ENCODE measurements around the gene ADAMTS3.

Gene ADAMTS3

DNA sequence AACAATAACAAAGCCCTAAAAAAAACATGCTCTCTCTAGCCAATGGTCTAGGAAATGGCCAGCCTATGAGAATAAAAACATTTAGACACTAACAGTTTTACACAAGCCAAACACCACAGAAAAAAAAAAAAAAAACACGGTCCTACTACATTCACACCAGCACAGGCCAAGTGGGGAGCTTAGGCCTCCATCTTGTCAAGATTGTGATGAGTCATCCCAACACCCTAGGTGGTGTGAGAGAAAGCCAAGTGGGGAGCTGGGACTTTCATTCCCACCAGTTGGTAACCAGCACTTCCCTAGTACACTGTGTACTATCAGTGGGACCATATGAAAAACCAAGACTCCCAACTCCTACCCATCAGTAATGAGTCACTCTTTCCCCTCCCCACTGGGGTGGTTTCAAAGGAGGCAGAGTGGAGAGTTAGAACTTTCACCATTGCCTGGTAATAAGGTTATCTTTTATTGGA is 95.6 kb downstream of the ADAMTS3 start:
- H3K9ac ChIP-seq (ENCODE audit: insufficient read length, low read depth) = no peak overlapping the region
- DNase-seq (ENCODE audit: low read depth, low spot score) = no peak
- no peaks in the 10 kb centered on the region for H3K9me3 ChIP-seq (ENCODE audit: insufficient read depth, low read length)
- no peak for TF ChIP-seq YY1 (IDR thresholded peaks at IDR 0.05; ENCODE audit: insufficient read depth, insufficient read length)
- TF ChIP-seq SUZ12 (IDR thresholded peaks at IDR 0.05; ENCODE audit: extremely low read depth, insufficient read depth, insufficient read length) = no peak
- TF ChIP-seq ZNF274 (IDR thresholded peaks at IDR 0.05; ENCODE audit: low read depth, low read length) = no peak
- no peak overlapping the region for H3K4me3 ChIP-seq (ENCODE audit: insufficient read length, low read depth)
- no peaks in the 10 kb centered on the region for H3K4me1 ChIP-seq (ENCODE audit: insufficient read depth, insufficient read length)
- no peaks in the 10 kb centered on the region for H3K27me3 ChIP-seq (ENCODE audit: insufficient read depth, insufficient read length)
- H3K36me3 ChIP-seq (ENCODE audit: insufficient read depth, insufficient read length, low read length) = no peaks in the 10 kb centered on the region

DNA sequence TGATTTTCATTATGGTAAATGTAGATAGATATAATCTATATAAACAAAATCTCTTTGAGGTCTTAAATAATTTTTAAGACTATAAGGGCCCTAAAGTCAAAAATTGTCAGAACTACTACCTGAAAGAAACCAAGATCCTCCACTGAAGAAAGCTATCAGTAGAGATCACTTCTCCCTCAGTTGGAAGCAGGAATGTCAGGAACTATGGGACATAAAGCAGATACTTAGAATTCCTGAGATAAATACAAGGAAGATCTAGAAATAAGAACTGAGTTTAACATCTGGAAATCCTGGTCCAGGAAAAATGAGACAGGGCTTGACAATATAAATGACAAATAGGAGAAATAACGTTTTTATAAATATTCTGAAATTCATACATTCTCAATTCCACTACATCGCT is 97.2 kb downstream of the ADAMTS3 start:
- no peaks in the 10 kb centered on the region for H3K36me3 ChIP-seq (ENCODE audit: insufficient read depth, insufficient read length, low read length)
- no peak for DNase-seq (ENCODE audit: low read depth, low spot score)

DNA sequence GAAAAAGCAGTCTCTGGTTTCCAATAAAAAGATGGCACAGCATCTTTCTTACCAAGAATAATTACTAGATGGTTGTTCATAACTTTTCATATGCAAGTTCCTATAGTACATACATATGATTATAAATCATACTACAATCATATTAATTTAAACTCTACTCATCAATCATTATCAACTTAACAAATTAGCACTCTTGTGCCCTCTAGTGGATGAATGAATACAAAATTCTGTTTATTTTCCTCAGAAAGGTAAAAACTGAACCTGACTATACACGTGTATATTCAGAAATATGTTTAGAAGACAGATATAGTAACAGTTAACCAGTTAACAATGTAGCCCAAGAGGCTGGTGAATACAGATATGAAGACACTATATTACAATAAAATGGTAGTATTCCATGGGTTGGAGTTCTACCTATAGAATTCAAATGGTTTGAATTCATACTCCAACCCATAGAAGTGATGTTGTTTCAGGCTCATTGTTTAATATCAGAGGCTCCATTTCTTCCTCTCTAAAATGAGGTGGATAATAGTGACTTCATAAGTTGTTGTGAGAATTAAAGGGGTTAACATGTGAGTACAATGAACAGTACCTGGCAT is 100.0 kb downstream of the ADAMTS3 start:
- TF ChIP-seq YY1 (IDR thresholded peaks at IDR 0.05; ENCODE audit: insufficient read depth, insufficient read length) = no peak
- TF ChIP-seq ZNF274 (IDR thresholded peaks at IDR 0.05; ENCODE audit: low read depth, low read length) = no peak
- TF ChIP-seq SUZ12 (IDR thresholded peaks at IDR 0.05; ENCODE audit: extremely low read depth, insufficient read depth, insufficient read length) = no peak
- no peak overlapping the region for H3K4me3 ChIP-seq (ENCODE audit: insufficient read length, low read depth)
- H3K4me1 ChIP-seq (ENCODE audit: insufficient read depth, insufficient read length) = no peaks in the 10 kb centered on the region
- DNase-seq (ENCODE audit: low read depth, low spot score) = no peak
- H3K9ac ChIP-seq (ENCODE audit: insufficient read length, low read depth) = no peak overlapping the region
- no peaks in the 10 kb centered on the region for H3K36me3 ChIP-seq (ENCODE audit: insufficient read depth, insufficient read length, low read length)
- no peaks in the 10 kb centered on the region for H3K9me3 ChIP-seq (ENCODE audit: insufficient read depth, low read length)
- H3K27me3 ChIP-seq (ENCODE audit: insufficient read depth, insufficient read length) = no peaks in the 10 kb centered on the region

More for the DNA sequence above, 97.2 kb downstream of the ADAMTS3 start:
- Histone ChIP-seq H3K4me3 (ENCODE audit: insufficient read length, low read depth) (no peak overlapping the region), H3K9ac (ENCODE audit: insufficient read length, low read depth) (no peak overlapping the region), H3K27me3 (ENCODE audit: insufficient read depth, insufficient read length) (no peaks in the 10 kb centered on the region), H3K4me1 (ENCODE audit: insufficient read depth, insufficient read length) (no peaks in the 10 kb centered on the region), H3K9me3 (ENCODE audit: insufficient read depth, low read length) (no peaks in the 10 kb centered on the region)
- no peak for TF ChIP-seq SUZ12 (IDR thresholded peaks at IDR 0.05; ENCODE audit: extremely low read depth, insufficient read depth, insufficient read length)
- no peak for TF ChIP-seq ZNF274 (IDR thresholded peaks at IDR 0.05; ENCODE audit: low read depth, low read length)
- TF ChIP-seq YY1 (IDR thresholded peaks at IDR 0.05; ENCODE audit: insufficient read depth, insufficient read length) = no peak

DNA sequence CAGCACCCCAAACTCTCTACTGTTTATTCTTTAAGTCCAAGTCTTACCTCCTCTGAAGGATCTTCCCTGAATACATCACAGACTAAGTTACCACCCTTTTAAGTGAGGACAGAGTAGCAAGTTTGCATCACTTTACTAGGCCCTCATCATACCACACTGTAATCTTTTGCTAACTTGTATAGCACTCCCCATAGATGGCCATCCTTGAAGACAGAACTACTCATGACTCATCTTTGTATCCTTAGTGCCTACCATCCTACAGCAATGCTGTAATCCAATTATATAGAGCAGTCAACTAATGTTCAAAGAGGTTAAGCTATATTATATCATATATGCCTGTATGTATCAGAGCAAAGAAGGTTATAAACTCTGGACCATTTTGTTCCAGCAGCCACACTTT is 101.4 kb downstream of the ADAMTS3 start:
- TF ChIP-seq YY1 (IDR thresholded peaks at IDR 0.05; ENCODE audit: insufficient read depth, insufficient read length) (no peak), ZNF274 (IDR thresholded peaks at IDR 0.05; ENCODE audit: low read depth, low read length) (no peak), SUZ12 (IDR thresholded peaks at IDR 0.05; ENCODE audit: extremely low read depth, insufficient read depth, insufficient read length) (no peak)
- H3K9ac ChIP-seq (ENCODE audit: insufficient read length, low read depth) = no peak overlapping the region
- H3K4me3 ChIP-seq (ENCODE audit: insufficient read length, low read depth) = no peak overlapping the region
- no peaks in the 10 kb centered on the region for H3K9me3 ChIP-seq (ENCODE audit: insufficient read depth, low read length)
- DNase-seq (ENCODE audit: low read depth, low spot score) = no peak
- no peaks in the 10 kb centered on the region for H3K36me3 ChIP-seq (ENCODE audit: insufficient read depth, insufficient read length, low read length)
- no peaks in the 10 kb centered on the region for H3K4me1 ChIP-seq (ENCODE audit: insufficient read depth, insufficient read length)
- H3K27me3 ChIP-seq (ENCODE audit: insufficient read depth, insufficient read length) = no peaks in the 10 kb centered on the region

DNA sequence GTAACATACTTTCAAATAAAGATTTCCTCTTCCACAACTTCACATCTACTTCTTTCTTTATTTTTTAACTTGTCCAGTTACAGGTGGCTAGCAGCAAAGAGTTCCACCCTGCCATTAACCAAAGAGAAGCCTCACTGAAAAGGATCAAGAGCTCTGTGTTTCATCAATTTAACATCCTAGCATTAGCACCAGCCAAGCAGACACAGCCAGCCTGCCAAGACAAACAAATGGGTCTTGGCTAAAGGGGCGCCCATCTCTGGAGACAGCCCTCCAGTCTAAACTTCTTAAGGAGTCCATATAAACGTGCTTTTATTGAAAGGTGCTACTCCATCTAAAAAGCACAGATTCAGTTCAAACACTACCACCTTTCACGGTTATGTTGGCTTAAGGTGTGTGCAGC is 105.3 kb downstream of the ADAMTS3 start:
- Histone ChIP-seq H3K4me3 (ENCODE audit: insufficient read length, low read depth) (no peak overlapping the region), H3K27me3 (ENCODE audit: insufficient read depth, insufficient read length) (no peaks in the 10 kb centered on the region), H3K4me1 (ENCODE audit: insufficient read depth, insufficient read length) (no peaks in the 10 kb centered on the region), H3K36me3 (ENCODE audit: insufficient read depth, insufficient read length, low read length) (no peaks in the 10 kb centered on the region), H3K9ac (ENCODE audit: insufficient read length, low read depth) (no peak overlapping the region), H3K9me3 (ENCODE audit: insufficient read depth, low read length) (no peaks in the 10 kb centered on the region)
- DNase-seq (ENCODE audit: low read depth, low spot score) = no peak
- TF ChIP-seq YY1 (IDR thresholded peaks at IDR 0.05; ENCODE audit: insufficient read depth, insufficient read length) (no peak), ZNF274 (IDR thresholded peaks at IDR 0.05; ENCODE audit: low read depth, low read length) (no peak), SUZ12 (IDR thresholded peaks at IDR 0.05; ENCODE audit: extremely low read depth, insufficient read depth, insufficient read length) (no peak)

DNA sequence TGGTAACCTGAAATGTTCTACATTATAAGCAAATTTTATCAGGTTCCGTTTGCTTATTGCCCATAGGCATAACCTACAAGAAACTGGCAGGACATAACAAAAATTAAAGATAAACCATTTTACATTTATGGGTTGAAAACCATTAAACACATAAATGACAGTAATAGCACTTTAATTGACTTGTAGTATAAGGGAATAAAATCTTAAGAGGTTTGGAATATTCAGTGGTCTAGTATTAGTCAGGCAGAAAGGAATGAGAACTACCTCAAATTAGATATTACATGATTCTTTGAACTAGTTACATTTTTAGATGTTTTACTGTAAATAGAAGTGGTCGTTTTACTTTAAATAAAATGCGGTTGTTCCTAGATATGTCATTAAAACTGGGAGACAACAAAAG is 111.9 kb downstream of the ADAMTS3 start:
- Histone ChIP-seq H3K27me3 (ENCODE audit: insufficient read depth, insufficient read length) (no peaks in the 10 kb centered on the region), H3K36me3 (ENCODE audit: insufficient read depth, insufficient read length, low read length) (no peaks in the 10 kb centered on the region), H3K4me3 (ENCODE audit: insufficient read length, low read depth) (no peak overlapping the region), H3K9ac (ENCODE audit: insufficient read length, low read depth) (no peak overlapping the region), H3K9me3 (ENCODE audit: insufficient read depth, low read length) (no peaks in the 10 kb centered on the region), H3K4me1 (ENCODE audit: insufficient read depth, insufficient read length) (no peaks in the 10 kb centered on the region)
- no peak for DNase-seq (ENCODE audit: low read depth, low spot score)
- TF ChIP-seq YY1 (IDR thresholded peaks at IDR 0.05; ENCODE audit: insufficient read depth, insufficient read length) = no peak
- no peak for TF ChIP-seq ZNF274 (IDR thresholded peaks at IDR 0.05; ENCODE audit: low read depth, low read length)
- no peak for TF ChIP-seq SUZ12 (IDR thresholded peaks at IDR 0.05; ENCODE audit: extremely low read depth, insufficient read depth, insufficient read length)

DNA sequence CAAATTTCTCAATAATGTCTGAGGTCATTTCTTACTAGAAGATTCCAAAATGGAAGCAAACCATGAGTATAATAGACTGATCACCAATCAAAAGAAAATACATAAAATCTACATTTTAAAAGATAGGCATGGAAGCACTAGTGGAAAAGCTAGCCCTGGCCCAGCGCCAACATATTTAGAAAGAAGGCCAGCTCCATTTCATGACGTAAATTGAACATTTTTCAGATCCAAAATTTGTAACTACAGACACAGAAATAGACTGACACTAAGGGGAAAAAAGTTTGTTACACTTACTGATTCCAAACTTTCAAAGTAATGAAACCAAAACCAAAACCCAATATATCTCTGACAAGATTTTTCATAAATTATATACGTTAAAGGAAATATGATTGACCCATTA is 117.7 kb downstream of the ADAMTS3 start:
- Histone ChIP-seq H3K4me1 (ENCODE audit: insufficient read depth, insufficient read length) (no peaks in the 10 kb centered on the region), H3K36me3 (ENCODE audit: insufficient read depth, insufficient read length, low read length) (no peaks in the 10 kb centered on the region), H3K9me3 (ENCODE audit: insufficient read depth, low read length) (no peaks in the 10 kb centered on the region), H3K27me3 (ENCODE audit: insufficient read depth, insufficient read length) (no peaks in the 10 kb centered on the region), H3K9ac (ENCODE audit: insufficient read length, low read depth) (no peak overlapping the region), H3K4me3 (ENCODE audit: insufficient read length, low read depth) (no peak overlapping the region)
- DNase-seq (ENCODE audit: low read depth, low spot score) = no peak
- no peak for TF ChIP-seq YY1 (IDR thresholded peaks at IDR 0.05; ENCODE audit: insufficient read depth, insufficient read length)
- TF ChIP-seq SUZ12 (IDR thresholded peaks at IDR 0.05; ENCODE audit: extremely low read depth, insufficient read depth, insufficient read length) = no peak
- no peak for TF ChIP-seq ZNF274 (IDR thresholded peaks at IDR 0.05; ENCODE audit: low read depth, low read length)
